Right atrium auricular region (tissue), 2 donors: ENCODE measurements around the gene NAV3. TPM values are rescaled to one million over a fixed set of nuclear protein-coding genes. Genes with fewer than 3 reads are reported as not detected.

Experiments used
- DNase-seq: peaks from one replicate; pipeline ENCODE4 v3.0.0-alpha.2; 2019; ENCODE audit warnings: low spot score
- H3K27ac ChIP-seq, 2 donors: fragments of 200-600 bp; sonication (generic); 1 replicate in 1 of 2; 2 replicates in 1 of 2; pipeline ENCODE4 v1.5.1; 2016 to 2019
- H3K27me3 ChIP-seq, 2 donors: fragments of 200-600 bp; sonication (generic); one replicate each; pipeline versions ENCODE4 v1.5.1 to v1.6.0; 2017 to 2019
- H3K36me3 ChIP-seq: fragments of 200-600 bp; sonication (generic); one replicate; pipeline ENCODE4 v1.5.1; 2016
- H3K4me1 ChIP-seq, 2 donors: fragments of 200-600 bp; sonication (generic); one replicate each; pipeline versions ENCODE4 v1.5.1 to v1.6.0; 2017 to 2019
- H3K4me3 ChIP-seq, 2 donors: fragments of 200-600 bp; sonication (generic); 1 replicate in 1 of 2; 2 replicates in 1 of 2; pipeline ENCODE4 v1.5.1; 2017 to 2019; ENCODE audit warnings: mild to moderate bottlenecking in 1 of 2, moderate library complexity in 1 of 2
- H3K9me3 ChIP-seq, 2 donors: fragments of 200-600 bp; sonication (generic); one replicate each; pipeline ENCODE4 v1.5.1; 2019
- total RNA-seq, 2 donors: library from RNA; depleted of rRNA; stranded (reverse); fragments of >200 nt; gene quantifications; one replicate each; pipeline ENCODE4 v1.1.0, GENCODE V29; 2016
- TF ChIP-seq, protein P1 (sequence below), 2 donors: fragments of 200-600 bp; sonication (generic); IDR thresholded peaks; one replicate each; pipeline ENCODE4 v1.5.1; 2019; ENCODE audit warnings: antibody characterized with exemption in 2 of 2

The NAV3 gene
- total RNA-seq, 2 donors from 2014 or later: 4.4 to 5.1 TPM

DNA sequence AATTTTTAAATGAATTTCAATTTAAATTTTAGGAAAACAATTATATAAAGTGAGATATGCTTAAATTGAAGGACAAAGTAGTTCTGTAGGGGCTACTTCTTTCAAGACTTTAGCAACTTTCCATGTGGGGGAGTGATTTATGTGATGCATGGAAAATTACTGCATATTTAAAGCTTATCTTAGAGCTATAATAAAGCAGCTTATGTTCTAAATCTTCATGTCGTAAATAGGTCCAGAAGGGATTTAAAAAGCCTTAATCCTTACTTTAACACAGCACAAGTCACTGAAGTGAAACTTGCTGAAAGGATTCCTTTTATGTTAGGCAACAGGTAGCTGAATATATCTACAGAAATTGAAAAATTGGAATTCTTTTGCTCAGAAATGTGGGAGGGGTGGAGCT is 340.4 kb downstream of the NAV3 start:
- no peaks in the 10 kb centered on the region for H3K9me3 ChIP-seq
- TF ChIP-seq, protein P1, sequence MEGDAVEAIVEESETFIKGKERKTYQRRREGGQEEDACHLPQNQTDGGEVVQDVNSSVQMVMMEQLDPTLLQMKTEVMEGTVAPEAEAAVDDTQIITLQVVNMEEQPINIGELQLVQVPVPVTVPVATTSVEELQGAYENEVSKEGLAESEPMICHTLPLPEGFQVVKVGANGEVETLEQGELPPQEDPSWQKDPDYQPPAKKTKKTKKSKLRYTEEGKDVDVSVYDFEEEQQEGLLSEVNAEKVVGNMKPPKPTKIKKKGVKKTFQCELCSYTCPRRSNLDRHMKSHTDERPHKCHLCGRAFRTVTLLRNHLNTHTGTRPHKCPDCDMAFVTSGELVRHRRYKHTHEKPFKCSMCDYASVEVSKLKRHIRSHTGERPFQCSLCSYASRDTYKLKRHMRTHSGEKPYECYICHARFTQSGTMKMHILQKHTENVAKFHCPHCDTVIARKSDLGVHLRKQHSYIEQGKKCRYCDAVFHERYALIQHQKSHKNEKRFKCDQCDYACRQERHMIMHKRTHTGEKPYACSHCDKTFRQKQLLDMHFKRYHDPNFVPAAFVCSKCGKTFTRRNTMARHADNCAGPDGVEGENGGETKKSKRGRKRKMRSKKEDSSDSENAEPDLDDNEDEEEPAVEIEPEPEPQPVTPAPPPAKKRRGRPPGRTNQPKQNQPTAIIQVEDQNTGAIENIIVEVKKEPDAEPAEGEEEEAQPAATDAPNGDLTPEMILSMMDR (IDR thresholded peaks at IDR 0.05): no peak
- no peak overlapping the region for H3K27ac ChIP-seq
- DNase-seq: no peak
- H3K4me1 ChIP-seq: no peaks in the 10 kb centered on the region
- H3K4me3 ChIP-seq: no peak overlapping the region
- H3K36me3 ChIP-seq: no peaks in the 10 kb centered on the region
- no peaks in the 10 kb centered on the region for H3K27me3 ChIP-seq

DNA sequence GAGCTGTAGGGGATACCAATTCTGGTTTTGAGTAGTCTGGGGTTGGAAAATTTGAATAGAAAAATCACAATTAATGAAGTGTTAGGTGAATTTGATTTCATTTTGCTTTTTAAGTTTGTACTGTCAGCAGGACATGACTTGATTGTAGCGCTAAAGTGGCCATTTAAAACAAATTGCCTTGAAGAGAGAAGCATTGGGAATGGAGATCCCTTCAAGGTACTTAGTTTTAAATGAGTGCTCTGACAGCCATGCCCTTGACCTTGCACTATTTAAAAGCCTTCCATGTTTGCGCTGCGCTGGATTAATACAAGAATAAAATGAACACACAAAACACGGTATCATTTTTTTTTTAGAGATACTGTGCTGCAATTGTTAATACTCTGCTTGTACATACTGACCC is 345.9 kb downstream of the NAV3 start:
- TF ChIP-seq, protein P1 (IDR thresholded peaks at IDR 0.05): no peak
- H3K27me3 ChIP-seq: no peaks in the 10 kb centered on the region
- H3K9me3 ChIP-seq: no peaks in the 10 kb centered on the region
- no peak for DNase-seq
- no peak overlapping the region for H3K27ac ChIP-seq
- H3K4me1 ChIP-seq: no peaks in the 10 kb centered on the region
- no peak overlapping the region for H3K4me3 ChIP-seq
- no peaks in the 10 kb centered on the region for H3K36me3 ChIP-seq

DNA sequence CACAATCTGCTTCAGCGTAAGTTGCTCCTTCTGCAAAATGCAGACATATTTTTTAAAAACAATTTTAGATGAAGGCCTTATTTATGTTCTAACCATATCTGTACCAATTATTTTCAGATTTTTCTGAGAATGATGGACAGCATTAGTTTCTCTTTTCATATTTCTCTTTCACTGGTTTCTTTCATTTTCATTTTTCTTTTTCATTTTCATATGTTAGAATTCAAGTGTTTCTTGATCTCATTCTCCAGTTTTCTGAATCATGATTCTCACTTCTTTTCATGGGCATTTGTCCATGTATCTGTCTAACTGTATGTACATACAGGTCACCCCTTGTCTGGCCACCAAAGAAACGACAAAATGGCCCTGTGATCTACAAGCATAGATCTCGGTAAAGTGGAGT is 346.6 kb downstream of the NAV3 start:
- no peak overlapping the region for H3K4me3 ChIP-seq

DNA sequence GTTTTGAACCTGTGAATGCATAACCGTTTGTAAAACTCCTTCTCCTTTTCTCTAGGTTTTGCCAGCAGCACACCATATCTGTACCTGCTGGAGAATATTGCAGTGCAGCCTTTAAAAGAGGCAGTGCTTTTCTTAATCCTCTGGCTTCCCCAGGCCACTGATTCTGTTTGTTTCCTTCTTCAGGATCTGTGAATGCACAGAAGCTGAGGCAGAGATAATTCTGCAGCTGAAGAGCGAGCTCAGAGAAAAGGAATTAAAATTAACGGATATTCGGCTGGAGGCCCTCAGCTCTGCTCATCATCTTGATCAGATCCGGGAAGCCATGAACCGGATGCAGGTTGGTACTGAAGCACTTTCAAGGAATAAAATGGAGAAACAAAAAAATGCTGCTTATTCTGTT is 348.7 kb downstream of the NAV3 start:
- Histone ChIP-seq H3K4me1 (no peaks in the 10 kb centered on the region), H3K9me3 (no peaks in the 10 kb centered on the region), H3K4me3 (no peak overlapping the region), H3K27ac (no peak overlapping the region), H3K27me3 (no peaks in the 10 kb centered on the region), H3K36me3 (no peaks in the 10 kb centered on the region)
- DNase-seq: no peak
- TF ChIP-seq, protein P1 (IDR thresholded peaks at IDR 0.05): no peak

More for the DNA sequence above, 346.6 kb downstream of the NAV3 start:
- H3K27ac ChIP-seq: no peak overlapping the region
- no peaks in the 10 kb centered on the region for H3K27me3 ChIP-seq
- H3K4me1 ChIP-seq: no peaks in the 10 kb centered on the region
- H3K36me3 ChIP-seq: no peaks in the 10 kb centered on the region
- H3K9me3 ChIP-seq: no peaks in the 10 kb centered on the region
- TF ChIP-seq, protein P1 (IDR thresholded peaks at IDR 0.05): no peak
- DNase-seq: no peak

DNA sequence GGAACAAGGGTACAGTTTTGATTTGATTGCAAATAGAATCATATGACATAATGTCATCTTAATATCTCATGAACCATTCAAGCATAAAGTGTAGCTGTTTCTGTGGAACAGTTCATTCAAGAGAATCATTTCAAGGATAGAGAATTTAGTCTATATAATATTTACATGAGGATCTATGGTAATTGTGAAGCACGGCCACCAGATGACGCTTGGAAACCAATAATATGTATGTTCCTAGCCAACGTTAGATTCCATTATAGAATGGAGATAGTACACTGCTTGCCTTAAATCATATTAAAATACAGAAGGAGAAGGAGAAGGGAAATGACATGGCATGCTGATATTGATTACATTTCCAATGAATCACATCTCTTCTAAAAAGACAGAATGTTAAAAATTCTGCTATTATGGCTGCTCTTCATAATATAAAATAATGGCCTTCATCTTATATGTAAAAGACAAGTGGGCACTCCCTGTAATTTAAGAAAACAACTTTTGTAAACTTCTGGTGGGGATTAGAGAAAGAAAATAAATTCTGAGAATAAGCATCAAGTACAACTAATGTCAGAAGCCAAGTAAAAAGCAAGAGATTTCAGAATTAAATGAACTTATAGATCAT is 351.0 kb downstream of the NAV3 start:
- H3K27ac ChIP-seq: no peak overlapping the region
- H3K4me3 ChIP-seq: no peak overlapping the region
- no peaks in the 10 kb centered on the region for H3K4me1 ChIP-seq
- no peaks in the 10 kb centered on the region for H3K36me3 ChIP-seq
- H3K9me3 ChIP-seq: no peaks in the 10 kb centered on the region
- TF ChIP-seq, protein P1 (IDR thresholded peaks at IDR 0.05): peak in 1 of 2 donors; percentile 14
- no peak for DNase-seq
- H3K27me3 ChIP-seq: no peaks in the 10 kb centered on the region

DNA sequence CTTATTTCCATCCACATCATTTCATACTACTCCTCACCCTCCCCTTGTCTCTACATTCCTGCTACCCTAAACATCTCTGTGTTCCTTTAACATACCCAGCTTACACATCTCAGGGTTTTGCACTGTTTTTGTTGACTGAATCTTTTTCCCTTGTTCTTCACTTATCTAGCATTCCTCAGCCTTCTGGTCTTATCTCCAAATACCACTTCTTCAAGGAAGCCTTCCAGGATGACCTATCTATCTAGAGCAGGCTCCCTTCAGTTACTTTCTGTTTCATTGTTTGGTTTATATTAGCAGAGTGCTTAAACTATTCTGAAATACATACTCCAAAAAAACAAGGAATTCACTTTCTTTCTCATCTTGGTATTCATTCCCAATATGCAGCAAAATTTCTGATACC is 353.1 kb downstream of the NAV3 start:
- H3K27me3 ChIP-seq: no peaks in the 10 kb centered on the region
- no peaks in the 10 kb centered on the region for H3K9me3 ChIP-seq
- TF ChIP-seq, protein P1 (IDR thresholded peaks at IDR 0.05): no peak
- H3K4me3 ChIP-seq: no peak overlapping the region
- no peak for DNase-seq
- no peaks in the 10 kb centered on the region for H3K4me1 ChIP-seq
- no peak overlapping the region for H3K27ac ChIP-seq
- no peaks in the 10 kb centered on the region for H3K36me3 ChIP-seq
